PFSK-1 (cell line): ENCODE measurements around the gene MGLL.

Experiments used
- FOXP2 ChIP-seq: optimal IDR thresholded peaks from 2 replicates; pipeline ENCODE3; 2011; ENCODE audit warnings: borderline replicate concordance, control low read depth, inconsistent platforms; ENCODE audit not compliant: insufficient read depth; ENCODE audit errors: extremely low read length, extremely low read depth
- POLR2AphosphoS5 ChIP-seq: IDR thresholded peaks from 2 replicates; pipeline ENCODE4 v1.6.1; 2012; ENCODE audit warnings: low read depth, mild to moderate bottlenecking, control low read depth, low read length, moderate library complexity
- REST ChIP-seq, 2 experiments: IDR thresholded peaks; 2 replicates each; pipeline versions ENCODE4 v1.6.1 to v1.8.0; 2011 to 2012; ENCODE audit warnings: low read depth in 2 of 2, low read length in 2 of 2, control low read depth in 1 of 2, inconsistent platforms in 1 of 2, mild to moderate bottlenecking in 1 of 2, moderate library complexity in 1 of 2; ENCODE audit not compliant: insufficient read depth in 1 of 2
- SIN3A ChIP-seq: IDR thresholded peaks from 2 replicates; pipeline ENCODE4 v1.6.1; 2012; ENCODE audit warnings: mild to moderate bottlenecking, low read length, moderate library complexity, borderline replicate concordance; ENCODE audit not compliant: insufficient read depth
- TAF1 ChIP-seq: IDR thresholded peaks from 2 replicates; pipeline ENCODE4 v1.6.1; 2012; ENCODE audit warnings: low read length, control low read depth, borderline replicate concordance; ENCODE audit not compliant: insufficient read depth

MGLL gene

GRCh38 chr3:127788451-127788909 is 33.8 kb downstream of the MGLL start:
- TF ChIP-seq POLR2AphosphoS5: no peak
- TF ChIP-seq SIN3A: no peak
- TF ChIP-seq REST (IDR thresholded peaks at IDR 0.05; ENCODE audit: insufficient read depth in 1 of 2, low read depth in 2 of 2, low read length in 2 of 2): no peak
- no peak for TF ChIP-seq FOXP2
- no peak for TF ChIP-seq TAF1

- TF ChIP-seq POLR2AphosphoS5 (no peak), FOXP2 (no peak), TAF1 (no peak), REST (IDR thresholded peaks at IDR 0.05; ENCODE audit: insufficient read depth in 1 of 2, low read depth in 2 of 2, low read length in 2 of 2) (no peak), SIN3A (no peak)
Measured at GRCh38 chr3:127787571-127788365, 34.5 kb downstream of the MGLL start.

- TF ChIP-seq POLR2AphosphoS5: no peak
- no peak for TF ChIP-seq TAF1
- no peak for TF ChIP-seq FOXP2
- no peak for TF ChIP-seq SIN3A
- no peak for TF ChIP-seq REST (IDR thresholded peaks at IDR 0.05; ENCODE audit: insufficient read depth in 1 of 2, low read depth in 2 of 2, low read length in 2 of 2)
Measured at GRCh38 chr3:127787071-127787490, 35.2 kb downstream of the MGLL start.

GRCh38 chr3:127786353-127787070 is 35.8 kb downstream of the MGLL start:
- no peak for TF ChIP-seq POLR2AphosphoS5
- TF ChIP-seq REST (IDR thresholded peaks at IDR 0.05; ENCODE audit: insufficient read depth in 1 of 2, low read depth in 2 of 2, low read length in 2 of 2): no peak
- TF ChIP-seq SIN3A: no peak
- TF ChIP-seq FOXP2: no peak
- TF ChIP-seq TAF1: no peak
